HL-60/S4 treated with phorbol 12-myristate 13-acetate at 8.2 ng/mL for 4 days and 3 days (cell line): ENCODE data around the gene SPATA2.

Source experiments
- in situ Hi-C: fragments of 300-500 bp; cut with MboI; formaldehyde crosslinking; loops from 2 replicates; pipeline ENCODE4 v1.15.0; 2022; ENCODE audit warnings: low sequenced_read_pairs

Gene SPATA2

DNA sequence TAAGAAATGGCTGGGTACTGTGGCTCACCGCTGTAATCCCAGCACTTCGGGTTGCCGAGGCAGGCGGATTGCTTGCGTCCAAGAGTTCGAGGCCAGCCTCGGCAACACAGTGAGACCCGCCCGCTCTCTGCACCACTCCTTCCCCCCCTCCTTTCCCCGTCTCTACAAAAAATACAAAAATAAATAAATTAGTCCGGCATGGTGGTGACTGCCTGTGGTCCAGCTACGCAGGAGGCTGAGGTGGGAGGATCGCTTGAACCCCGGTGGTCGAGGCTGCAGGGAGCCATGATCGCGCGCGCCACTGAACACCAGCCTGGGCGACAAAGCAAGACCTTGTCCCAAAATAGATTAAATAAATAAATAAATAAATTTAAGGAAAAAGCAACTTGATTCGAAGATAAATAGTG, 20.4 kb upstream of the SPATA2 start:
- in situ Hi-C loops: no loop called here

- in situ Hi-C loops: no loop called here
These were observed 13.8 kb upstream of the SPATA2 start for GRCh38 chr20:49929142-49929494.

GRCh38 chr20:49928411-49929141, 13.2 kb upstream of the SPATA2 start:
- in situ Hi-C loops: no loop called here

DNA sequence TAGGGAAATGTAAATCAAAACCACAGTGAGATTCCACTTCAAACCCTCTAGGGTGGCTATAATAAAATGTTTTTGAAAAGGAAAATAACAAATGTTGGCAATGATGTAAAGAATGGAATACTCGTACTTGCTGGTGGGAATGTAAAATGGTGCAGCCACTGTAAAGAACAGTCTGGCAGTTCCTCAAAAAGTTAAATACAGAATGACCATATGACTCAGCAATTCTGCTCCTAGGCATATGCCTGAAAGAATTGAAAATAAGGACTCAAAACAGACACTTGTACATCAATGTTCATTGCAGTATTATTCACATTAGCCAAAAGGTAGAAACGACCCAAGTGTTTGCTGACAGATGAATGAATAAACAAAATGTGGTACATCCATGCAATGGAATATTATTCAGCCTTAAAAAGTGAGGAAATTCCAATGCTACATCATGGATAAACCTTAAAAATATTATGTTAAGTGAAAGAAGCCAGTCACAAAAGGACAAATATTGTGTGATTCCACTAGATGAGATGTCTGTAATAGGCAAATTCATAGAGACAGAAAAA, 10.6 kb upstream of the SPATA2 start:
- in situ Hi-C loops: no loop called here

GRCh38 chr20:49924247-49924646, 8.9 kb upstream of the SPATA2 start:
- in situ Hi-C loops: no loop called here

DNA sequence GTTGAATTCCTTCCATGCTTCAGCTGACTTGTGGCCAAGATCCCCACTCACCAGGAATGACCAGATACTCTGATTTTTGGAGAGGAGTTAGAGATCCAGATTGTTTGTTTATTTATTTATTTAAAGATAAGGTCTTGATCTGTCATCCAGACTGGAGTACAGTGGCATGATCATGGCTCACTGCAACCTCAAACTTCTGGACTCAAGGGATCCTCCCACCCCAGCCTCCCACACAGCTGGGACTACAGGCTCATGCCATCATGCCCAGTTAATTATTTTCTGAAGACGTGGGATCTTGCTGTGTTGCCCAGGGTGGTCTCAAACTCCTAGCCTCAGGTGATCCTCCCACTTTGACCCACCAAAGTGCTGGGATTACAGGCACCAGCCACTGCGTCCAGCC, 4.1 kb upstream of the SPATA2 start:
- in situ Hi-C loops: no loop called here

GRCh38 chr20:49919009-49919408, 3.7 kb upstream of the SPATA2 start:
- in situ Hi-C loops: no loop called here

- in situ Hi-C loops: no loop called here
These were observed 3.1 kb upstream of the SPATA2 start for GRCh38 chr20:49918446-49918845.

DNA sequence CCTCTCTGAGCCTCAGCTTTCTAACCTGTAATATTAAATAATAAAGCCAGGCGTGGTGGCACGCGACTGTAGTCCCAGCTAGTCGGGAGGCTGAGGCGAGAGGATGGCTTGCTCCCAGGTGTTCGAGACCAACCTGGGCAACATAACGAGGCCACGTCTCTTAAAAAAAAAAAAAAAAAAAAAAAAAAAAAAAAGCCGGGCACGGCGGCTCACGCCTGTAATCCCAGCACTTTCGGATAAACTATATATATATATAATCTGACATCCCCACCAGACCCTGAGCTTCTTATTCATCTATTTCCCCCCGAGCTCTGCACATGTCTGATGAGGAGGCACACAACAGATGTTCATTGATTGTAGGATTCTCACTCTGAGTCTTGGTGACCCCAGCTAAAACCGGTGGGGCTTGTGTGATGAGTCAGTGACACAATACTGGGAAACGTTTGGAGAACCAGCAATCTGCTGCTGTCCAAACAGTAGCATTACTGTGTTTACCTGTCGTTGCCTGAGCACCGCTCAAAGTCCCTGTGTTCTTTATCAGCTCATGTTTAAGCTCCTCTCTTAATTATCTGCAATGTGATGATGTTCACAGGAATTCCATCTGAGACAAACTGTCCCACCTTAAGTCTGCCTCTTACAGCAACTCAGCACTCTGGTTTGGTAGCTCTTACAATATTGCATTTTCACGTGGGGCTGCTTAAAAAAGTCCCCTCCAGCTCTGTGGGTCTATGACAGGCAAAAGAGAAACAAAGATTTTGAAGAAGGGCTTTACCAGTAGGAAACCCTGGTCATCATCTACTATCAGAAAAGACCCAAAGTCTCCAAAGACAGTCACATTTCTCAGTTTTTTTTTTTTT, 1.0 kb upstream of the SPATA2 start:
- in situ Hi-C loops: no loop called here

GRCh38 chr20:49915118-49915379, 280 bp downstream of the SPATA2 start:
- in situ Hi-C loops: no loop called here

DNA sequence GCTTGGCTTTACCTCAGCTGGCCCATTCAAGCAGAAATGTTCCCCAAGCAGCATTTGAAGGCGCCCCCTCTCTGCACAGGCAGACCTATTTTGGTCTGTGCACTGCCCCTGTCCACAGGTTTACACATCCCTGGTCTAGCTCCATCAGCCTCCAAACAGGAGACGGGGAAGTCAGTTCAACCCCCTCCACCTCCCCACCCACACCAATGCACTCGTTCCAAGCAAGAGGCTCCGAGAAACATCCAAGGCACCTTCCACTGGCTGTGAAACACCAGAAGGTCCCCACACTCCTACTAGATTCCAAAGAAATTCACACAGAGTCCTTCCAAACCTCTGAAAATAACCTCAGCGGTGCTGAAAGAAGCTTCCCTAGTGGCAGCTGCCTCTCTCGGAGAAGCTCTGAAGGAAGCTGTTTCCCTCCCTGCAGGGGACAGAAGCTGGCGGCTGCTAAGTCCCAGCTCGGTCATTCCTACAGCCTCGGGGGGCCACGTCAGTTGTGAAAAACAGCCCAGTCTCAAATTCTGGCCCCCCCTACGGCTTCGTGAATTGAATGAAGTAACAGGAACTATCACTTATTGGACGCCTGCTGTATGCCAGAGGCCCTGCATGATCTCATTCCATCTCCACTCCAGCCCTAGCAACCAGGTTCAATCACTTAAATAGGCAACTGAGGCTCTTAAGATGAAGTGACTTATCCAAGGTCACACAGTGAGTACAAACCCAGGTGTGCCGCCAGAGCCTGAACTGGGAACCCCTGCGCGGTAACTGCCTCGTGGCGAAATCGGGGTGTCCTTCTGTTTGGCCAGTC, 815 bp downstream of the SPATA2 start:
- in situ Hi-C loops: no loop called here

GRCh38 chr20:49913399-49914047, 1.8 kb downstream of the SPATA2 start:
- in situ Hi-C loops: no loop called here

GRCh38 chr20:49910340-49910706, 5.0 kb downstream of the SPATA2 start:
- in situ Hi-C loops: no loop called here

DNA sequence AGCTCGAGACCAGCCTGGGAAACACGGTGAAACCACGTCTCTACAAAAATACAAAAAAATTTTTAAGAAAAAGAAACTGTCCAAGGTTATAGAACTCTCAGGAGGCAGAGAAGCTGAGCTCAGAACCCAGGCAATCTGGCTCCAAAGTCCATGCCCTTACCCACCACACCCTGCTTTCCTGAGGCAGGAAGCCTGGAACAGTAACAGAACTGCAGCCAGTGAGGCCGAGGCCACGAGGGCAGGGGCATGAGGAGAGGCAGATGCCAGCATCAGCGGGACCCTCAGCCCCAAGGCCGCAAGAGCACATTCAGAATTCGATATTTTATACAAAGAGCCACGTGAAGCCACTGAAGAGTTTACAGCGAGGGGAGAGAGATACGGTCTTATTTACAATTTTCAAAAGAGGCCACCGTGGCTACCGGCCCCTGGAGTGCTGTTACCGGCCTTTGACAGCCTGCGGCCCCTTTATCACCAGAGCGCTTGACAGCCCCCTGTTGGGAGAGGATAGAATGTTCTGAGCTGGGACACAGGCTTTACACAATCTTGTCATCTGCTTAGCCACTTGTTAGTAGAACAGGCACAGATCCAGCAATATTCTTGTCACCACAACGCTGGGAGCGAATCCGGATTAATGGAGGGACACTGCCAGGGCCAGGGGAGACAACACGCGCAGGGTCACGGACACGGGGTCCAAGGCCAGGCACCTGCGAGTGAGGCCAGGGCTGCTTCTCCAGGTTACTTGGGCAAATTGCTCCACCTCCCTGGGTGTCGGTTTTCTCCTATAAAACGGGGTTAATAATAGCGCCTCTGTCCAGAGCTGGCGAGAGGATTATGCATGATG, 5.6 kb downstream of the SPATA2 start:
- in situ Hi-C loops: no loop called here

DNA sequence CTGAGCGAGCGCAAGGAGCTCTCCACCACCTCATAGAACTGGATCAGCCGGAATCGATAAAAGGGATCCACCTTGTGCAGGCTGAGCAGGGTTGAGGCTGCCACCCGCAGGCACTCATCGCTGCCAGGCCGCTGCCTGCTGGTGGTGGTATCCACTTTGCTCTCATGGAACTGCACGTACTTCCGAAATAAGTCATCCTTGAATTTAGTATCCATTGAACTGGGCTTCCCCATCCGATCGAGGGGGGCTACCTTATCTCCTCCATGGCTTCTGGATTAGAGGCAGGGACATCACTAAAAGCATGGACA, 7.1 kb downstream of the SPATA2 start:
- in situ Hi-C loops: no loop called here

DNA sequence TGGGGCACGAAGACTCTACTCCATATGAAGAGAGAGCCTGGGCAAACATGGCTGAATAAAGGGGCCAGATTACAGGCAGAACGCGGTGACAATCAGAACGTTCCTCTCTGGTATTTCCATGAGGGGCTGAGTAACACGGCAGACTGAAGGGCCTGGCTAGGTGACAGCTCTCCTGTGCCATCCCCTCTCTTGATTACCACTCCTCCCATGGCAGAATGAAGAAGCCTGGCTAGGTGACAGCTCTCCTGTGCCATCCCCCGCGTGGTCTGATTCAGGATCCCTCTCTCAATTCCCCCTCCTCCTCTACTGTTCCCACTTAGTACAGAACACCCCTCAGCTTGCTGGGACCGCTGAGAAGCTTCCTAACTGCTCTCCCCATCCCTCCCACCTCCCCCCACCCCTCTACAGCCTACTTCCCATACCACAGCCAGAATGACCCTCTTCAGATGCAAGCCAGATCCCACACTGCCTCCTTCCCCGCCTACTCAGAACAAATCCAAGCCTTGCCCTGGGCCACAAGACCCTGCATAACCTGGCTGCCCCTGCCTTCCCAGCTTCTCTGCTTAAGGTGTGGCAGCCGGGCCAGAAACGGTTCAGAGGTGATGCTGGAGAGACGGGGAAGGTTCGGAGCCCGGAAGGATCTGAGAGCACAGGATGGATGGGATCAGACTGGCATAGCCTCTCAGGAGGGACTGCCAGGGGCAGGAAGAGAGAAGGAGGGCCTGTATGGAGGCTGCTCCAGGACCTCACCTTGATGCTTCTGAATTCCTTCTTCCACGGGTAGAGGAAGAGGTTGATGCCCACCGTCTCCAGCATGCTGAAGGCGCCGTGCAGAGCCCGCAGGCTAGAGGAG, 7.7 kb downstream of the SPATA2 start:
- in situ Hi-C loops: no loop called here

GRCh38 chr20:49906615-49907154, 8.6 kb downstream of the SPATA2 start:
- in situ Hi-C loops: no loop called here

DNA sequence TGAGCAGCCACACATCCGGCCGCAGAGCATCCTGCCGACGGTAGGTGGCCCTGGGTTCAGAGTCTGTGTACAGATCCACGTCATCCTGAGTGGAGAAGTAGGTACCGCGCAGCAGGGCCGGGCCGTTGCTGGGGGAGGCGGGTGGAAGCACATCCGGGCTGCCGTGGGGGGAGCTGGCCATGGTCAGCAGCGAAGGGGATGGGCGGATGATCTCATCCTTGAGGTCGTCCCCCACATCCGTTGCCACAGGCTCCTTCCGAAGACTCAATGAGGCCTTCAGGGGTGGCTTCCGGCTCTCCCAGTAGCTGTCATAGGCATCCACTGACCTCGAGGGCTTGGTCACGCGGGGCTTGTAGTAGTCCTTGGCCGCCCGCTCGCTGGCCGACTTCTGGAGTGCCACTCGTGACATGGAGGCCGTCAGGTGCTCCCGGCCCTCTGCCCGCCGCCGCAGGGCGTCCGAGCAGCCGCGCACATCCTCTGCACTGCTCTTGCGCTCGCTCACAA, 9.2 kb downstream of the SPATA2 start:
- in situ Hi-C loops: no loop called here
